AG08395 (cell line): ENCODE data around the gene ZBTB2.
A peak's percentile ranks its signal among the peaks of the same experiment; 100 is the strongest.
"Not testable (repeated sequence)": the region's sequence is repeated elsewhere in the genome, so short reads cannot be mapped to it uniquely, and the experiment has no call there.

Experiments used
- DNase-seq: peaks from one replicate; pipeline ENCODE4 v3.0.0; 2012; ENCODE audit warnings: mixed read lengths, low spot score

Gene ZBTB2

DNA sequence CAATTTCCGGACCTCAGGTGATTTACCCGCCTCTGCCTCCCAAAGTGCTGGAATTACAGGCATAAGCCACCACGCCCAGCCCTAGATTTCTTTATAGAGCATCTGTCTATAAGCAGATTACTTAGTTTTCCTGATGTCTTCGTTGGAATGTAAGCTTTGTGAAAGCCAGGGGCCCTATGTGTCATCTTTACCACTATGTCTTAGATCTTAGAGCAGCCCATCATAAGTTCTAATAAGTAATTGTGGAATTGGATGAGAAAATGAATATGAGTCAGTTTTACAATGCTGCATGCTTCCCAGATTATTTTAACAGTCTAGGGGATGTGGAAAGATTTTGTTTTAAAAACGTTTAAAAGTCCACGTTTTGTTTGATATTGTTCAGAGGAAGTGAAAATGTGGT, 9.1 kb upstream of the ZBTB2 start:
- peak; percentile 28 for DNase-seq

DNA sequence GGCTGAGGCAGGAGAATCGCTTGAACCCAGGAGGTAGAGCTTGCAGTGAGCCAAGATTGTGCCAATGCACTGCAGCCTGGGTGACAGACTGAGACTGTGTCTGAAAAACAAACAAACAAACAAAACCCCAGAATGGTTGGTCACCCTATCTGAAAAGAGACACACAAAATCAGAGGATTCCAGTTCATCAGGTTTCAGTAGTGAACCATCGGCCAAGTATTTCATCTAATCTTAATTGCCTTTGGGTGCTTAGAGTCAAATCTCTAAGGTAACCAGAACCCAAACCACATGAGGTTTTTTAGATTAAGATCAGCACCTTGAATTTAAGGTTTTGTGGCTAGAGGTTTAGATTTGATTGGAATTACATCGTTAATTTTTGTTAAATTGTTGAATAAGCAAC, 8.3 kb upstream of the ZBTB2 start:
- no peak for DNase-seq

DNA sequence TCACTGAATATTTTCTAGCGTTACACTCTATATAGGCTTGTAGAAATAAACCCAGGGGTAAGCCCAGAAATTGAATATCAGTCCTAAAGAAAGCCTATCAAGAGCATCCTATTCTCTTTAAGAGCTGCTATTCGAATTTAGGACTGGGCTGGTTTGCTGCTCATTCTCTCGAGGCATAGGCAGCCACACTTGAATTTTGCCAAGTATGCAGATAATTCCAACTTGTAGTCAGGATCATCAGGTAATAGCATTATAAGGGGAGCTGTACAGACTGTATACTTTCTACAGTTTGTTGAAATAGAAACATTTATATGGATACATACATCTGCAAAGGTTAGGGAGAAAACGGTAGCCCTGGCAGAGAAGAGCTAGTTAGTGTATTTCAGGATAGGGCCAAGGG, 2.1 kb upstream of the ZBTB2 start:
- DNase-seq: no peak

DNA sequence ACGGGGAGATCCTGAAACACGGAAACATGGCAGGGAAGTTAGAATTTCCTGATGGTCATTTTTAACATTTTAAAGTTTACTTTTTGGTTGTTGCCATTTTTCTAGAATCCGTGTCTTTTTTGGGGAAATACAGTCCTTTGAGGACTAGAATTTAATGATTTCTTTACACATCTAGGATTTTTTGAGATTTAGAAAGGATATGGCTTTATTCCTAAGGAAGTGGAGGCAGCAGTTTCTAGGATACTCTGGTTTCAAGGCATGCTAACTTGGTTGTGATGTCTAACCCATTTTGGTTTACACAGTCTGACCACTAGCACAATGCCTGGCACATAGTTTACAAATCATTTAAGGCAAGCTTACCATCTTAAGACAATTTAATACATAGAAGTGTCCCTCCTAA, 1.1 kb upstream of the ZBTB2 start:
- DNase-seq: no peak

DNA sequence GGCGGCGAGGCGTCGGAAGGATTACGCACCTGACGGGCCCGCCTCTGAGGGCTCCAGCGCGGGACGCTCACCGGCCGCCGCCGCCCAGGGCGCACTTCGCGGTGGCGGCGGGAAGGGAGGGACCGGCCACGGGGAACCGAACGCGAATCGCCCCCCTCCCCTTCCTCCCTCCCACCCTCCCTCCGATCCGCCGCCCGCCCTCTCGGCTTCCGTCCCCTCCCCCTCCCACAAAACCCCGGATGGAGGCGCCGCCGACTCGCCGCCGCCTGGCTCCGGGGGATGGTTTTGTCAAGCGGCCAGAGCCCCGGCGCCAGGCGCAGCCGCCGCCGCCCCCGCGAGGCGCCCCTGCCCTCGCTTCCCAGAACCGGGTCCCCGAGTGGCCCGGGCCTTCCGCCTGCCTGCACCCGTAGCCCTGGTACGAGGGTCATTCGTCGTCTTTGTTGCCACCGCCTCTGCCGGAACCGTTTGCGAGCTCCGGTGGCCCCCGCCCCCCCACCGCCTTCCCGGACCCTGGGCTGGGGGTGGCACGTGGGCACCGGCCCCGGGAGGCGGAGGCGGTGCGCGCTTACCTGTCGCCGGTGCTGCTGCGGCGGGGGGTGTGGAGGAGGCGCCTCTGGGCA, 398 bp downstream of the ZBTB2 start:
- DNase-seq: peak; percentile 67

DNA sequence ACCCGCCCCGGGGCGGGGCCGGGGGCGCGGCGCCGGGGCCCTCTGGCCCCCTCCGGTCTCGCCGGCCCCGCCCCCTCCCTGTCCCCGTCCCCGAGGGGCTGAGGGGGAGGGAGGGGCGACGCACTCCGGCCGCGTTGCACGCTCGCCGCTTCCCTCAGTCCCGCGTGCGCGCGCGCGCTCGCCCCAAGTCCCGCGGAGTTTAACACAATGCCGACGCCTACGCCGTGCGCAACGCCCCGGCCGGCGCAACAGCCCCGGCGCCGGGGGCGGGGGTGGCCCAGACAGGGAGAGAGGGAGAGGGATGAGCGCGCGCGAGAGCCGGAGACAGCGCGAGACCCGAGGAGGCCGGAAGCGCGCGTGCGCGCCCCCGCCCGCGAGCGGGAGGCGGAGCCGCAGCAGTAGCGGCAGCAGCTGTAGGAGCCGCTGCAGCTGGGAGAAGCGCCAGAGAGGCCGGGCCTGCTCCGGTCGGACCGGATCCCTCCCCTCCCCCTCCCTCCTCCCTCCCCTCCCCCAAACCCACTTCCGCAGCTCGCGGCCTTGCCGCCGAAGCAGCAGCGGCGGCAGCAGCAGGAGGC, 996 bp downstream of the ZBTB2 start:
- peak; percentile 97 for DNase-seq

DNA sequence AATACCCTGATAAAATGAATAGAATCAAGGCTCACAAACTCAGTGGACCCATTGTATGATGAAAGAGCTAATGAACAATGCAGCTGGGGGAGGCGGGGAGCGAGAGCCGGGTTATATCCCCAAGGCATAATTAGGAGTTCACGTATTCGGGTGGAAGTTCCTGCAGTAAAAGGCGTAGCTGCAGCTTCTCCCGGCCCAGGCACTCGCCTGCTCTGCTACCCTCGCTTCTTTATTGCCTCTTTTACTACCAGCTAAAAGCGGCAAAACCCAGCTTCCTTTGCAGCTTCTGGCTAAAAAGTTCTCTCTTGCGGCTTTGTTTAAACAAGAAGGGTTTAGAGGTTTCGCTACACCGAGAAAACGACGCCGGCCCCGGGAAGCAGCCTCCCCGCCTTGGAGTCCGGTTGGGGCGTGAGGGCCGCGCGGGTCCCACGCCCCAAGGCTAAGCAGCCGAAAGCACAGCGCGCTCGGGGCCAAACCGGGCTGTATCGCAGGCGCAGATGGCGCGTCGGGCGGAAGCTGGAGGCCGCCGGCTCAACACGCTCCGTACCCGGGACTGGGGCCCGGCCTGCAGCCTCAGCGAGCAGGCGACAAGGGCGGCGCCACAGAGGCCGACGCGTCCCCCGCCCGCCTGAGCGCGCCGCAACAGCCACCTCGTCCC, 1.6 kb downstream of the ZBTB2 start:
- DNase-seq: peak; percentile 69

DNA sequence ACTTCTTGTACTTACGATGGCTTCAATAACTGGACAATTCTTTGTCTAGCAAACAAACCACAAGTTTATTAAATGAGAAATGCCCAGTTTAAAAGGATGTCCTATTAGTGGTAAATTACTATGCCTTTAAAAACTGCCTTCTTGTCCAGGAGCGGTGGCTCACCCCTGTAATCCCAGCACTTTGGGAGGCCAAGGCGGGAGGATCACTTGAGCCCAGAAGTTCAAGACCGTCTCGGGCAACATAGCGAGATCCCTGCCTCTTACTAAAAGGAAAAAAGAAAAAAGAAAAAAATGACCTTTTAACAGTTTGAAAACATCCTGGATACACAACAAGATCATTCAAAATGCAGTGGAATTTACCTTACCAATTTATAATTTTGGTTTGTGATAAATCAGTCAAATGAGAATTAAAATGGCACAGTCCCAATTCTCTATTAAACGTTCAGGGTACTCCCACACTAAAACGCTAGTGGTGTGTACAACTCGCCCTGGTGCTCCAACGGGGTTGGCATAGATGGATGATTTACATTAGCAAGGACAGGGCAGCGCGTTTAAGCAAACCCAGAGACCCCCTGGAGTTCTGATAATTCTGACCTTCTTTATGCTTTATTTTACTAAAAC, 2.3 kb downstream of the ZBTB2 start:
- no peak for DNase-seq

DNA sequence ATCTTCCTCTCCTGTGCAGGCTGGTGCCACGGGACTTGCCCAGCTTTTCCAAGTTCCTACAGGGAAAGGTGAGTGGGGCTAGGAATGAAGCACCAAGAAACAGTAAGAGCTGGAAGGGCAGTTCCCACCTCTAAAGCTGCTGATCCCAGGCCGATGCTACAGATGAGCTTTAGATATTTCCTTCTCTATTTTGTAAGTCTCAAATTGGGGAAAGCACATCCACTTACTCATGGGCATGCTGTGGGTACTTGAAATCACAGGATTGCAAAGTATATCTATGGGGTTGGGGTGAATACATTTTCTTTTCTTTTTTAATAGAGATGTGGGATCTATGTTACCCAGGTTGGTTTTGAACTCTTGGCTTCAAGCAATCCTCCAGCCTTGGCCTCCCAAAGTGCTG, 3.1 kb downstream of the ZBTB2 start:
- DNase-seq: no peak

DNA sequence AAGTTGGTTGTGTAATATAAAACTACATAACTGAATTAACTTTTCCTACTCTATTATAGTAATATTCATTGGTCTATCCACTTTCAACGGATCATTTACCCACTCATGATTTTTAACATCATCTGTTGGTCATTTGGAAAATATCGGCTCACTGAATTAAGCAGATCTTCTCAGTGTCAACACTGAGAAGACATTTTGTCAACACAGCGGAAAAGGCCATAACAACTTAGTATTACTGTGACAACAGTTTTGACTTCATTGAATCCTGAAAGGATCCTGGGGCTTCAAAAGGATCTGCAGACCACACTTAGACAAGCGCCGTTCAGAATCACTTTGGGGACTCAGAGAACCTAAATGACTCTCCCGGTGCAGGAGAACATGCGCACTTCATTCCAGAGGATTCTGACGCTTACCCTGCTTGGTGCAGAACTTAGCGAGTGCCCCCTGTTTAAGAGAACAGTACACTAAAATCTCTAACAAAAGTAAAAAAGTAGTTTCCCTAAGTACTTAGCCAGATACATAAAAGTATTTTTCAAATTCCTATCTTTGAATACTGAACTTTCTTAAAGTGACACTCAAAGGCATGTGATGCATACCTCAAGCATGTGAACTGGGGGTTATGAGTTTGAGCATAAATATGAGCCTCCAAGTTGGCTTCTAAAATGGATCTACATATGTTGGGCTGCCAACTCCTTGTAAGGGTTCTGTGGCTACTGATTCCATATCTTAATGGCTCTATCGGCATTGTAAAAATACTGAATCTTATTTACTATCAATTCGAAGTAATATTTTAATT, 4.0 kb downstream of the ZBTB2 start:
- peak; percentile 58 for DNase-seq

DNA sequence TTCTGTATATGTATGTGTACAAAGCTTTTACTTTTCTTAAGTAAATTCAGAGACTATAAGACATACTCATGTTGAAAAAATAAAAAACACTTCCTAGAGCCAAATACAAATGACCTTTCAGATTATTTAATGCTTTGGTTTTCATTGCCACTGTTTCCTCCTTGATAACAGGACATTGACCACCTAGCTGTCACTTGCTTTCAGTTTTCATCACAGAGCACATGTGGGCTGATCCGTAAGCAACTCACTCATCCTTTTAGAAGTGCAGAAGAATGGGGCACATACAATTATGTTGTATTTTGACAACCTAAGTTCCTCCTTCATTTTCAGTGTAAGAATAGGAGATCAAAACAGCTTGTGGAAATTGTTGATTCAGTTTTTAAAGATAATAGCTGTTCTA, 6.2 kb downstream of the ZBTB2 start:
- DNase-seq: no peak

DNA sequence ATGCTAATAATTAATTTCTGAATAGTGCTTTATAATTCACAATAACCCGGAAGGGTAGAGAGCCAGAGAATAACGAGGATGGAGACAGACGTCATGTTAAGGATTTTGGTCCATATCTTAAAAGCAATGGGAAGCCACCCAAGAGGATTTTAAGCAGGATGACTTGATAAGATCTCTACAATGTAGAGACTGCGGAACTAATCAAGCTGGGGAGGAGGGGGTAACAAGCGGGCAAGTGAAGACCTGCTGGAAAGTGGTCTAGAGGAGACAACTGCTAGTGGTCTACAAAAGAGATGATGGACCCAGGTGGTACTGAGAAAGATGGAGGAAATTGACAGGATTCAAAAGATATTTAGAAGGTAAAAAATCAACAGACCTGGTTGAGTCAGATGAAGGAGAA, 7.2 kb downstream of the ZBTB2 start:
- no peak for DNase-seq

DNA sequence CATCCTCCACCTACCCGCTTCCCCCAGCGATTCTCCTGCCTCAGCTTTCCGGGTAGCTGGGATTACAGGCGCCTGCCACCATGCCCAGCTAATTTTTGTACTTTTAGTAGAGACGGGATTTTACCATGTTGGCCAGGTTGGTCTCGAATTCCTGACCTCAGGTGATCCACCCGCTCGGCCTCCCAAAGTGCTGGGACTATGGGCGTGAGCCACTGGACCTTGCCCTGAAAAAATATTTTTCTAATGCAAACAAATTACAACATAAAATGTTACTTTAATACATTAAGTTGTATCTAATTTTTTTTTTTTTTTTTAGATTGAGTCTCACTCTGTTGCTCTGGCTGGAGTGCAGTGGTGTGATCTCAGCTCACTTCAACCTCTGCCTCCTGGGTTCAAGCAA, 8.7 kb downstream of the ZBTB2 start:
- DNase-seq: not testable (repeated sequence)

DNA sequence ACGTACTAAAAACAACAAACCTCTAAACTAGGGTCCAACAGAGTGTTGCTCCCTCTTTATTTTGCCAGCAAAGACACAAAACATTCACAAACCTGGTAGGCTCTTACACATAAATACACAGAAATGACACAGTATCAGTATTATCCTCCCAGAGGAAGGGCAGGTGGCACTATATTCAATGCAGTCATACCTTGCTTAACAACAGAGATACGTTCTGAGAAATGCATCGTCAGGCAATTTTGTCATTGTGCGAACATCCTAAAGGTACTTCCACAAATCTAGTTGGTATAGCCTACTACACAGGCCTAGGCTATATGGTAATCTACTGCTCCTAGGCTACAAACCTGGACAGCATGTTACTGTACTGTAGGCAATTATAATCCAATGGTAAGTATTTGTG, 9.6 kb downstream of the ZBTB2 start:
- no peak for DNase-seq

DNA sequence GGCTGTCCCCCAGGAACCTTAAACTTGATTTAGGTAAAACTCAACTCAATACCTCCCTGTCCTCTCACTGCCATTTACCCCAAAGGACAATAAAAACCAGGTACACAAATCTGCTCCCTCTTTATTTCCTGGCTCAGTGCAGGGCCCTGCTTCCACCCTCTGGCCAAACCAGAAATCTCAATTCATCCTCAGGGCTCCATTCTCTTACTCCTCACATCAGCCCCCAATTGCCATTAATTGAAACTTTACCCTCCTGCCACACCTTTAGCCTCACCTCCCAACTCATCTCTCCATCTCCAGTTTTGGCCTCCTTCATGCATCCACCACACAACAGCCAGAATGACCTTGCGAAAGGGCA, 10.5 kb downstream of the ZBTB2 start:
- DNase-seq: no peak

DNA sequence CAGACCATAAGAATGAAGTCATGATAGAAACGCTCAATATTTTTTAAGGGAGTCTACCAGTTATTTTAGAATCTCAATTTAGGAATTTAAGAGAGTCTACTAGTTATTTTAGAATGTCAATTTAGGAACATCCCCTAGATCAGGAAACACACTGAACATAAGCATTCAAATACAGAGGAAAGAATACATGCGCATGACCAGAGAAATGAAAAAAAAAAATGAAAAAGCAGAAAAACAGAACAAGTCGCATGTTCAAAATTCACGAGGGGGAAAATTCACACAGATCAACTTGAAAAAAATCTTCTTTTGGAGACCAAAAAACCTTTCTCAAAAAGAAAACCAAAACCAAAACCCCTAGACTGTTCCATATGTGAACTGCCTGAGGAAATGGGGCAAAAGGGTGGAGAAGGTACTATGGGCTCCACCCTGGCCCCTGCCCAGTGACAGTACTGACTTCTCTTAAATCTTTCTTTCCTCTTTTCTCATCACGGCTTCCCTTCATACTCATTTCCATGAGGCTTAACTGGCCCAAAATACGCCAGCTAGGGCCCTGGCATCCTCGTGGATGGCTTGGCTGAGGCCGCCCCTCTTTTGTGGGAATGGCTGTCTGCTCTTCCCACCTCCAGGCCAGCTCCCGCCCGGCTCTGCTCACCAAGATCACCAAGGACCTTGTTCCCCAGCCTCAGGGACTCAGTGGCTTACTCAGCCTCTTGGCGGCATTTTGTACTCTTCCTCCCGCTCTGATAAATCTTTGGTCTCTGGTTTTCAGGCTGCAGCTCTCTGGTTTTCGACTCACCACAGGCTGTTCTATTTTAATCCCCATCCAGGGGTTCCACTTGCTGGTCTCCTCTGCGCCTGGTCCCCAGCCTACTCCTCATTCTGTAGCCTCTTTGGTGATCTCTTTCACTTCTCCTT, 11.2 kb downstream of the ZBTB2 start:
- DNase-seq: no peak

DNA sequence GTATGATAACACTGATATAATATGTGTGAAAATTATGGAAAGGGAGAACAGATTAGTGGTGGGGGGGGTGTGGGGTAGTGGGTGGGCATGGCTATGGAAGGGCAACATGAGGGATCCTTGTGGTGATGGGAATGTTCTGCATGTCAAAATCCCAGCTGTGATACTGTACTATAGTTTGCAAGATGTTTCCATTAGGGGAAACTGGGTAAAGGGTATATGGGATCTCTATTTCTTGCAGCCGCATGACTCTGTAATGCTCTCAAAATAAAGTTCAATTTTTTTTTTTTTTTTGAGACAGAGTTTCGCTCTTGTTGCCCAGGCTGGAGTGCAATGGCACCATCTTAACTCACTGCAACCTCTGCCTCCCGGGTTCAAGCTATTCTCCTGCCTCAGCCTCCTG, 14.3 kb downstream of the ZBTB2 start:
- DNase-seq: no peak

DNA sequence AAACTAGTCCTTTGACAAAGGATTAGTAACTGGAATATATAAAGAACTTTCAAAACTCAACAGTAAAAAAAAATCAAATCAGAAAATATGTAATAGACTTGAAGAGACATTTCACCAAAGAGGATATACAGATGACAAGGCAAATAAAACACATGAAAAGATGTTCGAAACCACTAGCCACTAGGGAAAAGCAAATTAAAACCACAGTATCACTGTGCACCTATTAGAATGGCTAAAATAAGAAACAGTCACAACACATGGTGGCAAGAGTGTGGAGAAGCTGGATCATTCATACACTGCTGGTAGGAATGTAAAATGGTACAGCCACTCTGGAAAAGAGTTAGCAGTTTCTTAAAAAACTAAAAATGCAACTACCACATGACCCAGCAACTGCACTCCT, 14.9 kb downstream of the ZBTB2 start:
- no peak for DNase-seq

DNA sequence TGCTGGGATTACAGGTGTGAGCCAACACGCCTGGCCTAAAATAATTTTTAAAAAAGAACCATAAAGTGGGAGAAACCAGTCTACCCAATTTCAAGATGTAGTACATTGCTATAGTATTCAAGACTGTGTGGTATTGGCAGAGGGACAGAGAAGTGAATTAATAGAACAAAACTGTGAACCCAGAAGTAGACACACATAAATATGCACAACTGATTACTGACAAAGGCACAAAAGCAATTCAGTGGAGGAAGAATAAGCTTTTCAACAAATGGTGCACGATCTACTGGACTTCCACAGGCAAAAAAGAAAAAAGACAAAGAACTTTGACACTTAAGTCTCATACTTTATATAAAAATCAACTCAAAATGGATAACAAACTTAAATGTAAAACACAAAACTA, 15.5 kb downstream of the ZBTB2 start:
- no peak for DNase-seq

DNA sequence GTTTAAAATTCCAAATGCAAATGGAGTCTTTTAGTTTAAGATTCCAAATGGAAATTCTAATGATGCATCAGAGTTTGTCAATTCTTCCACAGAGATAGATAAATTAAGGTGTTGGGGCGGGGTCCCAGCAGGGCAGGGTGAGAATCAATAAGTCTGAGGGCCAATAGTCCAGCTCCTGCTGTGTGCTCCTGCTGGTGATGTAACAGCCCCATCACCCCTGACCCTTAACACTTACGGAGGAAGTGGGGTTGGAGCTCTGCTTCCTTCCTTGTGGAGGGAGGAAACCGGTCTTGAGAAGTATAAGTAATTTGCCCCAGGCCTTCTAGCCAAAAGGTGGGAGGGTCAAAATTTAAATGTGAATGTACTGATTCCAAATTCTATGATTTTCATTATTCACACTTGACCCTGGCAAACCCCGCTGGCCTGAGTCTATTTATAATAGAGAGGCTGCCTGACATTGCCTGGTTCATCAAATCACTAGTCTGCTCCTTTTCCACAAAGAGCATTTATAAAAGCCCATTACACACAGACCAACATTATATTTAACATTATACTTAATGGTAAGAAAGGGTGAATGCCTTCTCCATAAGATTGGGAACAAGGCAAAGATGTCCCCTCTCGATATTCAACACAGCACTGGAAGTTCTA, 17.2 kb downstream of the ZBTB2 start:
- DNase-seq: no peak

DNA sequence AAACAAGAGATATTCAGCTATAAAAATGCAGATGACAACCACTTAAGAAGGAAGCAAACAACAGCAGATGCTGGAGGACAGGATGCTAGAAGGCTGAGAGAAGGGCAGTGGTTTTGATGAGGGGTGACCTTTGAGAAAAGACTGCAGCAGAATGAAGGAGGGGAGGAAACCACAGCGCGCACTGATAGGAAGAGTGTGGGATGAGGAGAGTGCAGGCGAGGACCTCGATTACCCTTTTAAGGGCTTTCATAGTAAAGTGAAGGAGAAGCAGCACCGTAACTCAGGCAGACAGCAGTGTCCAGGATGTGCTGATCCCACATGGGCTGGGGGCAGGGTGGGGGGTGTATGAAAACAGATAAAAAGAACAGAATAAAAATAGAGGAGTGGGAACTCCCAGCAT, 19.2 kb downstream of the ZBTB2 start:
- DNase-seq: no peak
